GM23338 (cell line): ENCODE results near the gene PAPPA2. TPM values are rescaled to one million over a fixed set of nuclear protein-coding genes. Genes with fewer than 3 reads are reported as not detected.

Experiments used
- ATAC-seq: fragments of 200-7000 bp; cut with Tn5 transposase; 3 replicates; pipeline ENCODE4 v1.9.1; 2020
- DNase-seq: peaks from one replicate; pipeline ENCODE4 v3.0.0-alpha.2; 2015; ENCODE audit warnings: low spot score
- H2AFZ ChIP-seq: fragments of 200-600 bp; sonication (generic); 2 replicates; pipeline ENCODE4 v1.8.0; 2016; ENCODE audit warnings: antibody characterized with exemption, mild to moderate bottlenecking, moderate library complexity
- H3F3A ChIP-seq: fragments of 200-600 bp; sonication (generic); replicated peaks from 2 replicates; pipeline ENCODE4 v1.8.0; 2017; ENCODE audit warnings: antibody characterized with exemption, mixed run types, low read depth
- H3K27ac ChIP-seq: fragments of 200-600 bp; sonication (generic); 2 replicates; pipeline ENCODE4 v1.6.1; 2016; ENCODE audit warnings: low read depth
- H3K27me3 ChIP-seq: fragments of 200-600 bp; sonication (generic); 2 replicates; pipeline ENCODE4 v1.8.0; 2016; ENCODE audit warnings: mild to moderate bottlenecking, mixed run types, moderate library complexity; ENCODE audit not compliant: insufficient read depth
- H3K36me3 ChIP-seq: fragments of 200-600 bp; sonication (generic); 2 replicates; pipeline ENCODE4 v1.8.0; 2016; ENCODE audit warnings: mild to moderate bottlenecking; ENCODE audit not compliant: insufficient read depth
- H3K4me1 ChIP-seq: fragments of 200-600 bp; sonication (generic); 2 replicates; pipeline ENCODE4 v1.8.0; 2016; ENCODE audit warnings: mild to moderate bottlenecking, moderate library complexity; ENCODE audit not compliant: insufficient read depth
- H3K4me2 ChIP-seq: fragments of 200-600 bp; sonication (generic); 2 replicates; pipeline ENCODE4 v1.7.1; 2017; ENCODE audit warnings: mixed run types
- H3K4me3 ChIP-seq: fragments of 200-600 bp; sonication (generic); 2 replicates; pipeline ENCODE4 v1.6.1; 2016; ENCODE audit warnings: mixed run types
- H3K79me2 ChIP-seq: fragments of 200-600 bp; sonication (generic); replicated peaks from 2 replicates; pipeline ENCODE4 v1.8.0; 2017; ENCODE audit warnings: mild to moderate bottlenecking; ENCODE audit not compliant: insufficient read depth
- H3K9me2 ChIP-seq: fragments of 200-600 bp; sonication (generic); 2 replicates; pipeline ENCODE4 v1.8.0; 2017; ENCODE audit not compliant: insufficient read depth
- H4K20me1 ChIP-seq: fragments of 200-600 bp; sonication (generic); replicated peaks from 2 replicates; pipeline ENCODE4 v1.8.0; 2017; ENCODE audit warnings: mild to moderate bottlenecking; ENCODE audit not compliant: insufficient read depth
- H3K27ac Mint-ChIP-seq: 2 replicates; pipeline ENCODE4 v1.8.0; 2020; ENCODE audit warnings: inconsistent platforms, mild to moderate bottlenecking, moderate library complexity, mixed read lengths
- H3K27me3 Mint-ChIP-seq: 3 replicates; pipeline ENCODE4 v1.8.0; 2022; ENCODE audit warnings: low read depth, mild to moderate bottlenecking, moderate library complexity, mixed read lengths, inconsistent platforms; ENCODE audit not compliant: insufficient read depth, poor library complexity
- H3K36me3 Mint-ChIP-seq: 3 replicates; pipeline ENCODE4 v1.8.0; 2021; ENCODE audit warnings: low read depth, mild to moderate bottlenecking, inconsistent platforms, moderate library complexity, mixed read lengths
- H3K4me1 Mint-ChIP-seq: 3 replicates; pipeline ENCODE4 v1.8.0; 2020; ENCODE audit warnings: mild to moderate bottlenecking, inconsistent platforms, mixed read lengths
- H3K4me3 Mint-ChIP-seq: 3 replicates; pipeline ENCODE4 v1.8.0; 2021; ENCODE audit warnings: moderate library complexity, mild to moderate bottlenecking, inconsistent platforms, mixed read lengths
- H3K9me3 Mint-ChIP-seq: 3 replicates; pipeline ENCODE4 v1.8.0; 2020; ENCODE audit warnings: moderate library complexity, mild to moderate bottlenecking, inconsistent platforms, mixed read lengths
- CREB1 ChIP-seq: fragments of 250-450 bp; sonication (Bioruptor Pico); IDR thresholded peaks from 2 replicates; pipeline ENCODE4 v1.5.0; 2020; ENCODE audit warnings: low read depth, mild to moderate bottlenecking, moderate library complexity
- ETS1 ChIP-seq: IDR thresholded peaks from 2 replicates; pipeline ENCODE4 v1.6.1; 2016; ENCODE audit warnings: antibody characterized with exemption
- EZH2 ChIP-seq: fragments of 200-600 bp; sonication (generic); IDR thresholded peaks from one replicate; pipeline ENCODE4 v1.8.0; 2017; ENCODE audit warnings: antibody characterized with exemption, mild to moderate bottlenecking, low read depth; ENCODE audit not compliant: unreplicated experiment
- EZH2phosphoT487 ChIP-seq: fragments of 200-600 bp; sonication (generic); IDR thresholded peaks from one replicate; pipeline ENCODE4 v1.8.1; 2018; ENCODE audit warnings: antibody characterized with exemption; ENCODE audit not compliant: unreplicated experiment
- JUNB ChIP-seq: IDR thresholded peaks from one replicate; pipeline ENCODE4 v1.6.1; 2016; ENCODE audit warnings: antibody characterized with exemption; ENCODE audit not compliant: unreplicated experiment
- NANOG ChIP-seq: IDR thresholded peaks from 2 replicates; pipeline ENCODE4 v1.6.1; 2016; ENCODE audit warnings: antibody characterized with exemption, borderline replicate concordance
- POLR2AphosphoS5 ChIP-seq: IDR thresholded peaks from 2 replicates; pipeline ENCODE4 v1.6.1; 2016; ENCODE audit warnings: antibody characterized with exemption, low read depth
- STAT1 ChIP-seq: IDR thresholded peaks from one replicate; pipeline ENCODE4 v1.6.1; 2016; ENCODE audit warnings: antibody characterized with exemption; ENCODE audit not compliant: unreplicated experiment
- ZNF114 ChIP-seq: fragments of 250-450 bp; sonication (Bioruptor Pico); IDR thresholded peaks from 2 replicates; pipeline ENCODE4 v1.5.0; 2020; ENCODE audit warnings: mild to moderate bottlenecking, moderate library complexity
- ZNF331 ChIP-seq: fragments of 250-450 bp; sonication (Bioruptor Pico); IDR thresholded peaks from 2 replicates; pipeline ENCODE4 v1.5.0; 2020; ENCODE audit warnings: low read depth, mild to moderate bottlenecking, moderate library complexity
- polyA plus RNA-seq: library from polyadenylated mRNA; unstranded; fragments of >200 nt; fragmentation: Nextera tagmentation; extraction: Ambion mirVana; gene quantifications from 2 replicates; pipeline ENCODE4 v1.2.1, GENCODE V29; 2016
- total RNA-seq: library from RNA; depleted of rRNA; stranded (reverse); fragments of >200 nt; shearing (Covaris generic); gene quantifications from 2 replicates; pipeline ENCODE4 v1.2.3, GENCODE V29; 2014
- TF ChIP-seq, protein P1 (sequence below), 2 experiments: fragments of 200-600 bp in 1 of 2; sonication (generic) in 1 of 2; conservative IDR thresholded peaks; 2 replicates each; pipeline versions ENCODE4 v1.5.1 to v1.6.1; 2016 to 2017; ENCODE audit warnings: antibody characterized with exemption in 2 of 2, low read depth in 2 of 2, mild to moderate bottlenecking in 2 of 2, moderate library complexity in 1 of 2
- TF ChIP-seq, protein P2 (sequence below): fragments of 250-450 bp; sonication (Bioruptor Pico); IDR thresholded peaks from 2 replicates; pipeline ENCODE4 v1.5.0; 2020; ENCODE audit warnings: mild to moderate bottlenecking, moderate library complexity
- TF ChIP-seq, protein P3 (sequence below): IDR thresholded peaks from one replicate; pipeline ENCODE4 v1.6.1; 2018; ENCODE audit warnings: antibody characterized with exemption; ENCODE audit not compliant: unreplicated experiment

PAPPA2 gene
- total and polyA plus RNA-seq, 2 experiments from 2014 or later, result 1.4 to 1.7 TPM

DNA sequence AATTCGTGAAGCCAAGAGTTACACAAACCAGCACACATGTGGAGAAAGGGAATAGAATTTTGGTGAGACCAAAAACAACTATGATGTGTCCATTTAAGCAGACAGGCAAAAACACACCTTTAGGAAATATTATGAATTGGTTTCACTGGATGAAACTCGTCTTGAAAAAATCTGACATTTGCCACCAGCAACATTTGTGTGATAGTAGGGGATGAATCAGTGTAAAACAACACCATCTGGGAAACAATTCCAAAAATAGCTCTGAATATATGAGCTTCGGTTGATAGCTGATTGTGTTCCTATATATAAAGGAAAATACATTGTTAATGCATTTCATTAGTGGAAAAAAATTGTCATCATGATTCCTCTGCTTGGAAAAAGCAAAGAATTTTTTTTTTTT lies 327.8 kb downstream of the PAPPA2 start:
- Histone ChIP-seq H3K4me3 (no peak overlapping the region), H3K27me3 (no peaks in the 10 kb centered on the region), H3K4me2 (no peak overlapping the region), H3K36me3 (no peaks in the 10 kb centered on the region), H3K9me2 (peaks cover 6% of the 10 kb centered on the region; the same call in 1 of the 2 replicates), H3K4me1 (peaks cover 15% of the 10 kb centered on the region; the same call in 1 of the 2 replicates), H3K27ac (no peak overlapping the region), H3K79me2 (no peaks in the 10 kb centered on the region), H4K20me1 (no peaks in the 10 kb centered on the region), H3F3A (no peaks in the 10 kb centered on the region), H2AFZ (no peak overlapping the region)
- Mint-ChIP-seq H3K4me1 (peaks cover 9% of the 10 kb centered on the region), H3K4me3 (no peak overlapping the region), H3K9me3 (no peaks in the 10 kb centered on the region), H3K36me3 (no peaks in the 10 kb centered on the region), H3K27me3 (peaks cover 1% of the 10 kb centered on the region), H3K27ac (no peak overlapping the region)
- no peak for ATAC-seq
- TF ChIP-seq, protein P1, sequence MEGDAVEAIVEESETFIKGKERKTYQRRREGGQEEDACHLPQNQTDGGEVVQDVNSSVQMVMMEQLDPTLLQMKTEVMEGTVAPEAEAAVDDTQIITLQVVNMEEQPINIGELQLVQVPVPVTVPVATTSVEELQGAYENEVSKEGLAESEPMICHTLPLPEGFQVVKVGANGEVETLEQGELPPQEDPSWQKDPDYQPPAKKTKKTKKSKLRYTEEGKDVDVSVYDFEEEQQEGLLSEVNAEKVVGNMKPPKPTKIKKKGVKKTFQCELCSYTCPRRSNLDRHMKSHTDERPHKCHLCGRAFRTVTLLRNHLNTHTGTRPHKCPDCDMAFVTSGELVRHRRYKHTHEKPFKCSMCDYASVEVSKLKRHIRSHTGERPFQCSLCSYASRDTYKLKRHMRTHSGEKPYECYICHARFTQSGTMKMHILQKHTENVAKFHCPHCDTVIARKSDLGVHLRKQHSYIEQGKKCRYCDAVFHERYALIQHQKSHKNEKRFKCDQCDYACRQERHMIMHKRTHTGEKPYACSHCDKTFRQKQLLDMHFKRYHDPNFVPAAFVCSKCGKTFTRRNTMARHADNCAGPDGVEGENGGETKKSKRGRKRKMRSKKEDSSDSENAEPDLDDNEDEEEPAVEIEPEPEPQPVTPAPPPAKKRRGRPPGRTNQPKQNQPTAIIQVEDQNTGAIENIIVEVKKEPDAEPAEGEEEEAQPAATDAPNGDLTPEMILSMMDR (conservative IDR thresholded peaks at IDR 0.05; ENCODE audit: low read depth in 2 of 2), result no peak
- TF ChIP-seq, protein P2, sequence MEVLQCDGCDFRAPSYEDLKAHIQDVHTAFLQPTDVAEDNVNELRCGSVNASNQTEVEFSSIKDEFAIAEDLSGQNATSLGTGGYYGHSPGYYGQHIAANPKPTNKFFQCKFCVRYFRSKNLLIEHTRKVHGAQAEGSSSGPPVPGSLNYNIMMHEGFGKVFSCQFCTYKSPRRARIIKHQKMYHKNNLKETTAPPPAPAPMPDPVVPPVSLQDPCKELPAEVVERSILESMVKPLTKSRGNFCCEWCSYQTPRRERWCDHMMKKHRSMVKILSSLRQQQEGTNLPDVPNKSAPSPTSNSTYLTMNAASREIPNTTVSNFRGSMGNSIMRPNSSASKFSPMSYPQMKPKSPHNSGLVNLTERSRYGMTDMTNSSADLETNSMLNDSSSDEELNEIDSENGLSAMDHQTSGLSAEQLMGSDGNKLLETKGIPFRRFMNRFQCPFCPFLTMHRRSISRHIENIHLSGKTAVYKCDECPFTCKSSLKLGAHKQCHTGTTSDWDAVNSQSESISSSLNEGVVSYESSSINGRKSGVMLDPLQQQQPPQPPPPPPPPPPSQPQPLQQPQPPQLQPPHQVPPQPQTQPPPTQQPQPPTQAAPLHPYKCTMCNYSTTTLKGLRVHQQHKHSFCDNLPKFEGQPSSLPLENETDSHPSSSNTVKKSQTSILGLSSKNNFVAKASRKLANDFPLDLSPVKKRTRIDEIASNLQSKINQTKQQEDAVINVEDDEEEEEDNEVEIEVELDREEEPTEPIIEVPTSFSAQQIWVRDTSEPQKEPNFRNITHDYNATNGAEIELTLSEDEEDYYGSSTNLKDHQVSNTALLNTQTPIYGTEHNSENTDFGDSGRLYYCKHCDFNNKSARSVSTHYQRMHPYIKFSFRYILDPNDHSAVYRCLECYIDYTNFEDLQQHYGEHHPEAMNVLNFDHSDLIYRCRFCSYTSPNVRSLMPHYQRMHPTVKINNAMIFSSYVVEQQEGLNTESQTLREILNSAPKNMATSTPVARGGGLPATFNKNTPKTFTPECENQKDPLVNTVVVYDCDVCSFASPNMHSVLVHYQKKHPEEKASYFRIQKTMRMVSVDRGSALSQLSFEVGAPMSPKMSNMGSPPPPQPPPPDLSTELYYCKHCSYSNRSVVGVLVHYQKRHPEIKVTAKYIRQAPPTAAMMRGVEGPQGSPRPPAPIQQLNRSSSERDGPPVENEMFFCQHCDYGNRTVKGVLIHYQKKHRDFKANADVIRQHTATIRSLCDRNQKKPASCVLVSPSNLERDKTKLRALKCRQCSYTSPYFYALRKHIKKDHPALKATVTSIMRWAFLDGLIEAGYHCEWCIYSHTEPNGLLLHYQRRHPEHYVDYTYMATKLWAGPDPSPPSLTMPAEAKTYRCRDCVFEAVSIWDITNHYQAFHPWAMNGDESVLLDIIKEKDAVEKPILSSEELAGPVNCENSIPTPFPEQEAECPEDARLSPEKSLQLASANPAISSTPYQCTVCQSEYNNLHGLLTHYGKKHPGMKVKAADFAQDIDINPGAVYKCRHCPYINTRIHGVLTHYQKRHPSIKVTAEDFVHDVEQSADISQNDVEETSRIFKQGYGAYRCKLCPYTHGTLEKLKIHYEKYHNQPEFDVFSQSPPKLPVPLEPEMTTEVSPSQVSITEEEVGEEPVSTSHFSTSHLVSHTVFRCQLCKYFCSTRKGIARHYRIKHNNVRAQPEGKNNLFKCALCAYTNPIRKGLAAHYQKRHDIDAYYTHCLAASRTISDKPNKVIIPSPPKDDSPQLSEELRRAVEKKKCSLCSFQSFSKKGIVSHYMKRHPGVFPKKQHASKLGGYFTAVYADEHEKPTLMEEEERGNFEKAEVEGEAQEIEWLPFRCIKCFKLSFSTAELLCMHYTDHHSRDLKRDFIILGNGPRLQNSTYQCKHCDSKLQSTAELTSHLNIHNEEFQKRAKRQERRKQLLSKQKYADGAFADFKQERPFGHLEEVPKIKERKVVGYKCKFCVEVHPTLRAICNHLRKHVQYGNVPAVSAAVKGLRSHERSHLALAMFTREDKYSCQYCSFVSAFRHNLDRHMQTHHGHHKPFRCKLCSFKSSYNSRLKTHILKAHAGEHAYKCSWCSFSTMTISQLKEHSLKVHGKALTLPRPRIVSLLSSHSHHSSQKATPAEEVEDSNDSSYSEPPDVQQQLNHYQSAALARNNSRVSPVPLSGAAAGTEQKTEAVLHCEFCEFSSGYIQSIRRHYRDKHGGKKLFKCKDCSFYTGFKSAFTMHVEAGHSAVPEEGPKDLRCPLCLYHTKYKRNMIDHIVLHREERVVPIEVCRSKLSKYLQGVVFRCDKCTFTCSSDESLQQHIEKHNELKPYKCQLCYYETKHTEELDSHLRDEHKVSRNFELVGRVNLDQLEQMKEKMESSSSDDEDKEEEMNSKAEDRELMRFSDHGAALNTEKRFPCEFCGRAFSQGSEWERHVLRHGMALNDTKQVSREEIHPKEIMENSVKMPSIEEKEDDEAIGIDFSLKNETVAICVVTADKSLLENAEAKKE (CRISPR knock-in tag), result no peak
- TF ChIP-seq POLR2AphosphoS5 (no peak), CREB1 (no peak), ZNF114 (CRISPR knock-in tag) (no peak), EZH2 (no peak), STAT1 (no peak), NANOG (no peak), JUNB (no peak), ZNF331 (CRISPR knock-in tag) (no peak), EZH2phosphoT487 (no peak), ETS1 (no peak)
- TF ChIP-seq, protein P3, sequence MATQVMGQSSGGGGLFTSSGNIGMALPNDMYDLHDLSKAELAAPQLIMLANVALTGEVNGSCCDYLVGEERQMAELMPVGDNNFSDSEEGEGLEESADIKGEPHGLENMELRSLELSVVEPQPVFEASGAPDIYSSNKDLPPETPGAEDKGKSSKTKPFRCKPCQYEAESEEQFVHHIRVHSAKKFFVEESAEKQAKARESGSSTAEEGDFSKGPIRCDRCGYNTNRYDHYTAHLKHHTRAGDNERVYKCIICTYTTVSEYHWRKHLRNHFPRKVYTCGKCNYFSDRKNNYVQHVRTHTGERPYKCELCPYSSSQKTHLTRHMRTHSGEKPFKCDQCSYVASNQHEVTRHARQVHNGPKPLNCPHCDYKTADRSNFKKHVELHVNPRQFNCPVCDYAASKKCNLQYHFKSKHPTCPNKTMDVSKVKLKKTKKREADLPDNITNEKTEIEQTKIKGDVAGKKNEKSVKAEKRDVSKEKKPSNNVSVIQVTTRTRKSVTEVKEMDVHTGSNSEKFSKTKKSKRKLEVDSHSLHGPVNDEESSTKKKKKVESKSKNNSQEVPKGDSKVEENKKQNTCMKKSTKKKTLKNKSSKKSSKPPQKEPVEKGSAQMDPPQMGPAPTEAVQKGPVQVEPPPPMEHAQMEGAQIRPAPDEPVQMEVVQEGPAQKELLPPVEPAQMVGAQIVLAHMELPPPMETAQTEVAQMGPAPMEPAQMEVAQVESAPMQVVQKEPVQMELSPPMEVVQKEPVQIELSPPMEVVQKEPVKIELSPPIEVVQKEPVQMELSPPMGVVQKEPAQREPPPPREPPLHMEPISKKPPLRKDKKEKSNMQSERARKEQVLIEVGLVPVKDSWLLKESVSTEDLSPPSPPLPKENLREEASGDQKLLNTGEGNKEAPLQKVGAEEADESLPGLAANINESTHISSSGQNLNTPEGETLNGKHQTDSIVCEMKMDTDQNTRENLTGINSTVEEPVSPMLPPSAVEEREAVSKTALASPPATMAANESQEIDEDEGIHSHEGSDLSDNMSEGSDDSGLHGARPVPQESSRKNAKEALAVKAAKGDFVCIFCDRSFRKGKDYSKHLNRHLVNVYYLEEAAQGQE, result no peak
- DNase-seq, result no peak
